ENCODE results near the gene GFPT1. TPM values are rescaled to one million over a fixed set of nuclear protein-coding genes. Genes with fewer than 3 reads are reported as not detected.
A peak's percentile ranks its signal among the peaks of the same experiment; 100 is the strongest.

The GFPT1 gene
- total RNA-seq, 6 experiments from 2014 or later = 74.6 to 106 (median 88.4) TPM

DNA sequence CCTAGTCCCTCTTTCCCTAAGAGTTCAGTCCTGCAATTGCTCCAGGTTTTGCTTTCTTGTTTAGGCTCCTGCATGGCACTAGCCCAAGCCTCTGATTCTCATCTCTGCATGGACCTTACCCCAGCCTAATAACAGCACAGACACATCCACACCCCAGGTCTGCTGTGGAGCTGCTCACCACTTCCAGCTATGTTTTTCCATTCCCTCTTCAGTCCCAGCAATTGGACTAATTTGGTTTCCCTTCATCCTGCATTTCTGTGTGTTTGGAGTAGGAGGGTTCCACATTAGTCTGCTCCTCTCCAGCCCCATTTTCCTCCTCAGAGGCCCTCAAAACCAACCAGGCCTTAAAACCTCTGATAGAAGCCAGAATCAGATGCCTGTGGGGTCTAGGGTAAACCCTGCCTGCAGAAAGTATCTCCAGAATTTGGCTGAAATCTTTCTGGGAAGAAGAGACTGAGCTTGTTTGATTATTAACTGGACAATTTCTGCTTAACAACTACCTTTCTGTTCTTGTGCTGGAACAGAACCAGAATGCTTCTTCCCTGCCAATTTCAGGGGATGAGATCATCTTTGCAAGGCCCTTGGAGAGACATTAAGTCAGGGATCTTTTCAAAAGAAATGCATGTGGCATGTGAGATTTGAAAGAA lies 95.9 kb downstream of the GFPT1 start:
- H3K36me3 Mint-ChIP-seq (ENCODE audit: low read depth) = no peaks in the 10 kb centered on the region
- peaks cover 16% of the 10 kb centered on the region for H3K4me1 Mint-ChIP-seq (ENCODE audit: low read depth)

DNA sequence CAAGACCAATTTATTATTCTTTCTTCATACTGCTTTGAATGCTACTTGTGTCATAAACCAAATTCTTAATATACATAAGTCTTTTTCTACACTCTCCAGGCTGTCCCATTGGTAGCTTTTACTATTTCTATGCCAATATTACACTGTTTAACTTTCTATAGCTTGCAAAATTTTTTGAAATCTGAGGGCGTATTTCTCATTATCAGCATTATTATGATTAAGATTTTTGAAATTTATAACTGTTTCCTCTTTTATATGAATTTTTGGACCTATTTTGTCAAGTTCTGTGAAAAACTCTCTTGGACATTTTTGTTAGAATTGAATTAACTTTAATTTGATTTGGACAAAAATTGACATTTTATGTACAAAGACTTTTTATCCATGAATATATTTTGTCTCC lies 98.6 kb downstream of the GFPT1 start:
- Mint-ChIP-seq H3K9me3 (no peaks in the 10 kb centered on the region), H3K4me1 (ENCODE audit: low read depth) (peaks cover 16% of the 10 kb centered on the region), H3K36me3 (ENCODE audit: low read depth) (no peaks in the 10 kb centered on the region), H3K27me3 (ENCODE audit: insufficient read depth) (peaks cover 2% of the 10 kb centered on the region; the same call in 1 of the 2 replicates), H3K4me3 (no peak overlapping the region), H3K27ac (no peak overlapping the region)
- DNase-seq = no peak
- TF ChIP-seq, protein P1, sequence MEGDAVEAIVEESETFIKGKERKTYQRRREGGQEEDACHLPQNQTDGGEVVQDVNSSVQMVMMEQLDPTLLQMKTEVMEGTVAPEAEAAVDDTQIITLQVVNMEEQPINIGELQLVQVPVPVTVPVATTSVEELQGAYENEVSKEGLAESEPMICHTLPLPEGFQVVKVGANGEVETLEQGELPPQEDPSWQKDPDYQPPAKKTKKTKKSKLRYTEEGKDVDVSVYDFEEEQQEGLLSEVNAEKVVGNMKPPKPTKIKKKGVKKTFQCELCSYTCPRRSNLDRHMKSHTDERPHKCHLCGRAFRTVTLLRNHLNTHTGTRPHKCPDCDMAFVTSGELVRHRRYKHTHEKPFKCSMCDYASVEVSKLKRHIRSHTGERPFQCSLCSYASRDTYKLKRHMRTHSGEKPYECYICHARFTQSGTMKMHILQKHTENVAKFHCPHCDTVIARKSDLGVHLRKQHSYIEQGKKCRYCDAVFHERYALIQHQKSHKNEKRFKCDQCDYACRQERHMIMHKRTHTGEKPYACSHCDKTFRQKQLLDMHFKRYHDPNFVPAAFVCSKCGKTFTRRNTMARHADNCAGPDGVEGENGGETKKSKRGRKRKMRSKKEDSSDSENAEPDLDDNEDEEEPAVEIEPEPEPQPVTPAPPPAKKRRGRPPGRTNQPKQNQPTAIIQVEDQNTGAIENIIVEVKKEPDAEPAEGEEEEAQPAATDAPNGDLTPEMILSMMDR (IDR thresholded peaks at IDR 0.05) = no peak

More for the DNA sequence above, 95.9 kb downstream of the GFPT1 start:
- Mint-ChIP-seq H3K27ac (peak overlapping the region; percentile 50), H3K4me3 (no peak overlapping the region), H3K27me3 (ENCODE audit: insufficient read depth) (peaks cover 6% of the 10 kb centered on the region), H3K9me3 (no peaks in the 10 kb centered on the region)
- peak; percentile 43 for DNase-seq
- TF ChIP-seq, protein P1 (IDR thresholded peaks at IDR 0.05) = no peak

DNA sequence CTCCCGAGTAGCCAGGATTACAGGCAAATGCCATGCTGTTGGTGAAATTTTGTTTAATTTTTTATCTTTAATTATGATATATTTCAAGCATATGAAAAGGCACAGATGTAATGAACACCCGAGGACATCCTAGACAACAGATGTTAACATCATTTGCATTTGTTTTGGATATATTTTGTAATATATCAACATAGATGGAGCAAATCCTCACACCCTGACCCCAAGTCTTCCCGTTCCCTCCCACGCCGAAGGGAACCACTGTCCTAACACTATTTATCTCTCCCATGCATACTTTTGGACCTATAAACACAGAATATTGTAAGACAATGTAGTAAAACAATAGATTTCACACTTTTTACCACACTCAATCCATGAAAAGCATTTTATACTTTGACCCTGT lies 99.5 kb downstream of the GFPT1 start:
- no peaks in the 10 kb centered on the region for H3K9me3 Mint-ChIP-seq
- H3K27ac Mint-ChIP-seq = no peak overlapping the region
- DNase-seq = no peak
- peaks cover 16% of the 10 kb centered on the region for H3K4me1 Mint-ChIP-seq (ENCODE audit: low read depth)
- peaks cover 2% of the 10 kb centered on the region; the same call in 1 of the 2 replicates for H3K27me3 Mint-ChIP-seq (ENCODE audit: insufficient read depth)
- H3K36me3 Mint-ChIP-seq (ENCODE audit: low read depth) = no peaks in the 10 kb centered on the region
- TF ChIP-seq, protein P1 (IDR thresholded peaks at IDR 0.05) = no peak
- no peak overlapping the region for H3K4me3 Mint-ChIP-seq

DNA sequence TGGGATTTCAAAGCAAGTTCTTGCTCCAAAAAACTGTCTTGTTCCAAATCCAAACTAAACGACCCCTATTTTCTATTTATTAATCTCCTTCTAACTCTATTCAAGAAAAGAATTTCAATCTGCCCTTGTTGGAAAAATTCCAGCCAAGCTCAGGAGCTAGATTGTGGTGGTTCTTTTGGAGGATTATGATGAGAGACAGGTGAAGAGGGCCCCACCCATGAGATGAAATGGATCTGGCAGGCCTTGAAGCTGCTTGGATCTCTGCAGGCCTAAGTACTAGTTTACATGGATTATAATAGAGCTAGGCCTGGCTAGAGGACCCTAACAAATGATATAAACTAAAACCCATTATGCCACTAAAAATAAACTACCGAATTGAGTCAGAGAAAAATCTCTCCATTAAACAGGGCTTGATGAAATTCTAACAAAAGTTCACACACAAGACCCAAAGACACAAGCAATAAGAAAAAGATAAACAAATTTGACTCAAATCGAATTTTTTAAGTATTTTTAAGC lies 101.6 kb downstream of the GFPT1 start:
- Mint-ChIP-seq H3K4me1 (ENCODE audit: low read depth) (peaks cover 2% of the 10 kb centered on the region; the same call in 1 of the 2 replicates), H3K27ac (no peak overlapping the region), H3K36me3 (ENCODE audit: low read depth) (no peaks in the 10 kb centered on the region), H3K4me3 (no peak overlapping the region), H3K9me3 (no peaks in the 10 kb centered on the region), H3K27me3 (ENCODE audit: insufficient read depth) (no peaks in the 10 kb centered on the region; the same call in 1 of the 2 replicates)
- no peak for DNase-seq
- TF ChIP-seq, protein P1 (IDR thresholded peaks at IDR 0.05) = no peak

DNA sequence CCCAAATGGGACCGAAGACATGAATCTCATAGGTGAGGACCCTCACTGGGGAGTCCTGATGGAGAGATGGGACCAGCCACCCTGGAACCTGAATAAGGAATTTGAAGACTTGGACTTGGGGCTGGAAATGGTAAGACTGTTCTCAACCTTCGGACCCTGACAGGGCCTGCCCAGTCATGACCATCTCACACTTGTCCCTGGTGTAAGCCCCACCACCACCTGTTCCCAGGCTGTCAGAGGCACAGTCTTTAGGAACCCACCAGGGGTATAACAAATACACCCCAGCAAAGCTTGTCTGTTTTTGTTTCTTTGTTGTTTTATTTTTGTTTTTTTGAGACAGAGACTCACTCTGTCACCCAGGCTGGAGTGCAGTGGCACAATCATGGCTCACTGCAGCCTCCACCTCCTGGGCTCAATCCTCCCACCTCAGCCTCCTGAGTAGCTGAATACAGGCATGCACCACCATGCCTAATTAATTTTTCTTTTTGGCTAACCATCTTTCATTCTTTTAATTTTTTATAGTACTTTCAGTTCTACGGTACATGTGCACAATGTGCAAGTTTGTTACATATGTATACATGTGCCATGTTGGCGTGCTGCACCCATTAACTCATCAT lies 106.1 kb downstream of the GFPT1 start:
- TF ChIP-seq, protein P1 (IDR thresholded peaks at IDR 0.05) = no peak
- H3K27ac Mint-ChIP-seq = no peak overlapping the region
- H3K4me1 Mint-ChIP-seq (ENCODE audit: low read depth) = peaks cover 20% of the 10 kb centered on the region
- H3K27me3 Mint-ChIP-seq (ENCODE audit: insufficient read depth) = no peaks in the 10 kb centered on the region; the same call in 1 of the 2 replicates
- no peaks in the 10 kb centered on the region for H3K9me3 Mint-ChIP-seq
- no peak for DNase-seq
- no peaks in the 10 kb centered on the region for H3K36me3 Mint-ChIP-seq (ENCODE audit: low read depth)
- no peak overlapping the region for H3K4me3 Mint-ChIP-seq
